Left cardiac atrium (tissue), 4 donors: ENCODE data around the gene PRDX5. TPM values are rescaled to one million over a fixed set of nuclear protein-coding genes. Genes with fewer than 3 reads are reported as not detected.
A peak's percentile ranks its signal among the peaks of the same experiment; 100 is the strongest.

ENCODE experiments used
- ATAC-seq, 2 donors: fragments of 200-7000 bp; cut with Tn5 transposase; one replicate each; pipeline ENCODE4 v1.9.1; 2020; ENCODE audit warnings: mild to moderate bottlenecking in 2 of 2, moderate library complexity in 2 of 2
- DNase-seq: peaks from one replicate; pipeline ENCODE4 v3.0.0-alpha.2; 2020
- intact Hi-C, 2 donors: fragments of 100-400 bp; cut with DNase I; formaldehyde crosslinking; loops; one replicate each; pipeline versions ENCODE4 v1.14.1 to v1.15.1; 2022 to 2023
- long read RNA-seq: library from polyadenylated mRNA; unstranded; transcript quantifications from one replicate; pipeline ENCODE4 v2.0.0, GENCODE V29; 2021
- total RNA-seq, 2 donors: library from RNA; stranded (reverse); fragmentation: NEBNext Ultra II Directional; extraction: Animal tissue kit (Norgen Biotek cat#: 25700); gene quantifications; one replicate each; pipeline ENCODE4 v1.2.1, GENCODE V29; 2021
- donor health status: DM: no; HTN: yes; CAD: no.
- donor health status: DM: no; HTN: yes; CAD: no; lungs with severe emphysema.
- donor health status: DM: yes; HTN: yes; CAD: no.
- donor health status: Dilated cardiomyopathy.

Gene PRDX5
- total RNA-seq = 100 to 1,000 TPM; 264 to 298 TPM
- long read RNA-seq, transcript PRDX5-201 (6 exons, 893 nt) = major isoform, 66 of 77 reads
- long read RNA-seq, partial matches to known transcripts = 3 of 77 reads
- long read RNA-seq, other reads (novel, unspliced or antisense) = 3 of 77 reads

GRCh38 chr11:64317961-64318765, at the start of gene PRDX5:
PRDX5 (plus strand) TSS chr11:64318121; CDS start chr11:64318216, 95 bp downstream.
- DNase-seq (peak; percentile 97), ATAC-seq (peak; percentile 92 to 94)
- intact Hi-C loops = no loop called here

GRCh38 chr11:64268893-64269539, 48.9 kb upstream of the PRDX5 start:
- DNase-seq = peak; percentile 81
- intact Hi-C loops = no loop called here
- peak; percentile 16 to 18 for ATAC-seq

GRCh38 chr11:64269540-64270220, 48.2 kb upstream of the PRDX5 start:
- peak; percentile 98 for DNase-seq
- ATAC-seq = peak; percentile 85 to 89
- intact Hi-C loops = loop anchor here in 1 of 2 donors (1.0 kb wide), 1 partner anchor 16 kb away; the partner anchor contains the start of gene GPR137

- no peak for ATAC-seq
- intact Hi-C loops = no loop called here
- DNase-seq = no peak
Observed at GRCh38 chr11:64275031-64275800, 42.7 kb upstream of the PRDX5 start.

- intact Hi-C loops = no loop called here
Observed at GRCh38 chr11:64275841-64276240, 42.1 kb upstream of the PRDX5 start.

GRCh38 chr11:64276653-64277431, 41.1 kb upstream of the PRDX5 start:
- ATAC-seq (peak in 1 of 2 donors; percentile 23), DNase-seq (no peak)
- intact Hi-C loops = no loop called here

More at GRCh38 chr11:64275841-64276240, 42.1 kb upstream of the PRDX5 start:
- DNase-seq = no peak
- ATAC-seq = no peak

GRCh38 chr11:64278576-64279190, 39.2 kb upstream of the PRDX5 start:
- intact Hi-C loops = no loop called here
- ATAC-seq (no peak), DNase-seq (no peak)

DNA sequence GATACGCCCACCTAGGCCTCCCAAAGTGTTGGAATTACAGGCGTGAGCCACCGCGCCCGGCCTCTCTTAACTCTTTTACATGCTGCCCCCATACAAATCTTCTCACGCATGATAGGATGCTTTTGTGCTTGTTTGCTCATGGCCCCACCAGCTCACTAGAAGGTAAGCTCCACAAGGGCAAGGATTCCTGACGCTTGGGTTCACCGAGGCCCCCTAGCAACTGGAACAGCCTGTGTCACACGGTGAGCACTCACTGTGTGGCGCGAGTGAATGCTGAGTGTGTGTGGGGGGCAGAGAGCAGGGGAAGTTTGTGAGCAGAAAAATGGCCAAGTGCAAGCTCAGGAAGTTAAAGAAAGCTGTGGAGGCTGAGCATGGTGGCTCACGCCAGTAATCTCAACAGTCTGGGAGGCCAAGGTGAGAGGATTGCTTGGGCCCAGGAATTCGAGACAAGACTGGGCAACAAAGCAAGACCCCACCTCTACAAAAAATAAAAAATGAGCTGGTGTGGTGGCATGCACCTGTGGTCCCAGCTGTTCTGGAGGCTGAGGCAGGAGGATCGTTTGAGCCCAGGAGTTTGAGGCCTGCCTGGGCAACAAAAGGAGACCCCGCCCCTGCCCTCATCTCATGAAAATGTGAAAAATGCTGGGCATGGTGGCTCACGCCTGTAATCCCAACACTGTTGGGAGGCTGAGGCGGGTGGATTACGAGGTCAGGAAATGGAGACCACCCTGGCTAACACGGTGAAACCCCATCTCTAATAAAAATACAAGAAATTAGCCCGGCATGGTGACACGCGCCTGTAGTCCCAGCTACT, 35.8 kb upstream of the PRDX5 start:
- DNase-seq (no peak), ATAC-seq (no peak)
- intact Hi-C loops = no loop called here

GRCh38 chr11:64283092-64283491, 34.8 kb upstream of the PRDX5 start:
- ATAC-seq (no peak), DNase-seq (no peak)
- intact Hi-C loops = no loop called here

- ATAC-seq (peak; percentile 92 to 94), DNase-seq (peak; percentile 96)
- intact Hi-C loops = no loop called here
Observed at GRCh38 chr11:64284048-64284961, 33.6 kb upstream of the PRDX5 start, which contains the start of gene BAD. BAD (minus strand) TSS chr11:64284665; CDS start chr11:64284368, 297 bp downstream.

- DNase-seq (peak; percentile 89), ATAC-seq (peak; percentile 80 to 83)
- intact Hi-C loops = loop anchor here in 1 of 2 donors (1.0 kb wide), 1 partner anchor 15 kb away; no protein-coding TSS in a partner anchor
Observed at GRCh38 chr11:64284962-64285884, 32.7 kb upstream of the PRDX5 start, which contains the start of gene GPR137. GPR137 (plus strand) TSS chr11:64285848; CDS start chr11:64286525, 677 bp downstream.

DNA sequence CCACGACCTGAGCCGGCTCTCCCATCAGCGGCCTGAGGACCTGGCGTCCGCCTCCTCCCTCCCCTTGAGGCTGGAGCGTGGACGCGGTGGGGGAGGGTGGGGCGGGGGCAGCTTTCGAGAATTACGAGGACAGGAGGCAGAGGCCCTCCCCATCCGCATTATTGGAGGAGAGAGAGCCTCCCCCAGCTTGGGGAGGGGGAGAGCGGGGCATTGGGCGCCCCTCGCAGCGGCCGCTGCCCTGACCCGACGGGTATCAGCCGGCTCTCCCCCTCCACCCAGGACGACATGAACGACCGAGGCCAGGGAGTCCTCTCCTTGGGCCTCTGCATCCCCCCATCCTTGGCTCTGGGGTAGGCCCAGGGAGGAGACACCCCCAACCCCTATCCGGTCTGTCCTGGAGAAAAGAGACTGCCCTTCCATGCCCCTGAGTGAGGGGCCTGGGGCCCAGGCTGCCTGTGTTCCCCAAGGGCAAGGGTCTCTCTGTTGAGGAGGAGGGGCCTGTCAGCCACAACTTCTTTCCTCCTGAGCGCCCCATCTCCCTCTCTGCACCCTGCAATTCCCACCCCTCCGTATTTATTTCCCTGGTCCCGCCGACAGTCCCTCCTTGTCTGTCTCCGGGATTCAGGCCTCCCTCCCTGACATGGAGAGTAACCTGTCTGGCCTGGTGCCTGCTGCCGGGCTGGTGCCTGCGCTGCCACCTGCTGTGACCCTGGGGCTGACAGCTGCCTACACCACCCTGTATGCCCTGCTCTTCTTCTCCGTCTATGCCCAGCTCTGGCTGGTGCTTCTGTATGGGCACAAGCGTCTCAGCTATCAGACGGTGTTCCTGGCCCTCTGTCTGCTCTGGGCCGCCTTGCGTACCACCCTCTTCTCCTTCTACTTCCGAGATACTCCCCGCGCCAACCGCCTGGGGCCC, 31.8 kb upstream of the PRDX5 start:
- no peak for DNase-seq
- intact Hi-C loops = loop anchor here in 1 of 2 donors (1.0 kb wide), 1 partner anchor 16 kb away; no protein-coding TSS in a partner anchor
- ATAC-seq = peak in 1 of 2 donors; percentile 0

DNA sequence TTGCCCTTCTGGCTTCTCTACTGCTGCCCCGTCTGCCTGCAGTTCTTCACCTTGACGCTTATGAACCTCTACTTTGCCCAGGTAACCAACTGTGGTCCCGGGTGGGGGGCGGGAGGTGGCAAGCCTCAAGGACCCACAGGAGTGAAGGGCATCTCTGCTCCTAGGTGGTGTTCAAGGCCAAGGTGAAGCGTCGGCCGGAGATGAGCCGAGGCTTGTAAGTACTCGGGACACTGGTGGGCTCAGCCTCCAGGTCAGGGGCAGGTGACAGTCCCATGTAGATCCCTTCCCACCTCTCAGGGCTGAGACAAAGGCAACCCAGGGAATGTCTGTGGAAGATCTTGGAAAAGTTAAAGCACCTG, 31.1 kb upstream of the PRDX5 start:
- ATAC-seq = no peak
- intact Hi-C loops = no loop called here
- DNase-seq = no peak
